DMS79 (cell line): ENCODE results near the gene HNMT.

ENCODE experiments used
- DNase-seq: peaks from one replicate; lab custom pipeline; 2025; lab: John Stamatoyannopoulos, UW

HNMT gene

GRCh38 chr2:138012082-138012481 is 47.8 kb downstream of the HNMT start:
- DNase-seq: no peak

GRCh38 chr2:138012968-138013367 is 48.7 kb downstream of the HNMT start:
- DNase-seq: no peak

- DNase-seq: no peak
Observed at GRCh38 chr2:138013639-138014038, 49.4 kb downstream of the HNMT start.

GRCh38 chr2:138015494-138015893 is 51.2 kb downstream of the HNMT start:
- no peak for DNase-seq

- DNase-seq: no peak
Observed at GRCh38 chr2:138016351-138017087, 52.2 kb downstream of the HNMT start.

- DNase-seq: no peak
Observed at GRCh38 chr2:138017824-138018223, 53.6 kb downstream of the HNMT start.

GRCh38 chr2:138018866-138019688 is 54.8 kb downstream of the HNMT start:
- no peak for DNase-seq

- no peak for DNase-seq
Observed at GRCh38 chr2:138020432-138020831, 56.2 kb downstream of the HNMT start.

GRCh38 chr2:138021154-138021553 is 56.9 kb downstream of the HNMT start:
- DNase-seq: no peak

GRCh38 chr2:138023298-138023697 is 59.0 kb downstream of the HNMT start:
- DNase-seq: no peak

GRCh38 chr2:138023976-138024375 is 59.7 kb downstream of the HNMT start:
- DNase-seq: no peak

- DNase-seq: no peak
Observed at GRCh38 chr2:138026111-138027020, 62.1 kb downstream of the HNMT start.

- DNase-seq: no peak
Observed at GRCh38 chr2:138028538-138028937, 64.3 kb downstream of the HNMT start.

GRCh38 chr2:138029276-138029675 is 65.0 kb downstream of the HNMT start:
- DNase-seq: no peak

GRCh38 chr2:138030459-138030858 is 66.2 kb downstream of the HNMT start:
- no peak for DNase-seq

GRCh38 chr2:138032334-138032733 is 68.1 kb downstream of the HNMT start:
- DNase-seq: no peak

GRCh38 chr2:138034536-138034935 is 70.3 kb downstream of the HNMT start:
- no peak for DNase-seq

- no peak for DNase-seq
Observed at GRCh38 chr2:138035608-138036217, 71.4 kb downstream of the HNMT start.

GRCh38 chr2:138036522-138036921 is 72.2 kb downstream of the HNMT start:
- no peak for DNase-seq

GRCh38 chr2:138037090-138037489 is 72.8 kb downstream of the HNMT start:
- DNase-seq: no peak

- DNase-seq: no peak
Observed at GRCh38 chr2:138040616-138041015, 76.3 kb downstream of the HNMT start.

- no peak for DNase-seq
Observed at GRCh38 chr2:138042311-138042710, 78.0 kb downstream of the HNMT start.
